Measurements from ENCODE around the gene TESMIN.

Gene TESMIN

GRCh38 chr11:68743539-68743938 lies 7.8 kb downstream of the TESMIN start:
- no peak overlapping the region for H3K27ac ChIP-seq
- TF ChIP-seq, protein P1, sequence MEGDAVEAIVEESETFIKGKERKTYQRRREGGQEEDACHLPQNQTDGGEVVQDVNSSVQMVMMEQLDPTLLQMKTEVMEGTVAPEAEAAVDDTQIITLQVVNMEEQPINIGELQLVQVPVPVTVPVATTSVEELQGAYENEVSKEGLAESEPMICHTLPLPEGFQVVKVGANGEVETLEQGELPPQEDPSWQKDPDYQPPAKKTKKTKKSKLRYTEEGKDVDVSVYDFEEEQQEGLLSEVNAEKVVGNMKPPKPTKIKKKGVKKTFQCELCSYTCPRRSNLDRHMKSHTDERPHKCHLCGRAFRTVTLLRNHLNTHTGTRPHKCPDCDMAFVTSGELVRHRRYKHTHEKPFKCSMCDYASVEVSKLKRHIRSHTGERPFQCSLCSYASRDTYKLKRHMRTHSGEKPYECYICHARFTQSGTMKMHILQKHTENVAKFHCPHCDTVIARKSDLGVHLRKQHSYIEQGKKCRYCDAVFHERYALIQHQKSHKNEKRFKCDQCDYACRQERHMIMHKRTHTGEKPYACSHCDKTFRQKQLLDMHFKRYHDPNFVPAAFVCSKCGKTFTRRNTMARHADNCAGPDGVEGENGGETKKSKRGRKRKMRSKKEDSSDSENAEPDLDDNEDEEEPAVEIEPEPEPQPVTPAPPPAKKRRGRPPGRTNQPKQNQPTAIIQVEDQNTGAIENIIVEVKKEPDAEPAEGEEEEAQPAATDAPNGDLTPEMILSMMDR (conservative IDR thresholded peaks at IDR 0.05; ENCODE audit: low read depth) = no peak
- no peak for DNase-seq (ENCODE audit: low spot score)
- POLR2A ChIA-PET (ENCODE audit: low non-redundant PET) = no interaction called here
- CTCF ChIA-PET = no interaction called here

DNA sequence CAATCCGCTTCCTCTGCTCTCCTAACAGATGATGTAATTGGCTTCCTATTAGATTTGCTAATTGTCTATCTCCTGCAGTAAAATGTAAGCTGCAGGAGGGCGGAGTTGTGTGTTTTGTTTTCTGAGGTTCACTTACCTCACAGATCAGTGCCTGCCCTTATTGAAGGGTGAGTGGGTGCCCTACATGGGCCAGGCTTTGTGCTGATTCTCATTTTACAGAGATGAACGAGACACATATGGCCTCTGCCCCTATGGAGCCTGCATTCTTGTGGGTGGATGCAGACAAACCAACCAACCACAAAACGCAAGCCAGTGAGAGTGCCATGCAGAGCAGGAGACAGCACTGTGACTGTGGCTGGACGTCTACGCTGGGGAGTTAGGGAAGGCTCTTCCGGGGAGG lies 9.9 kb downstream of the TESMIN start:
- DNase-seq (ENCODE audit: low spot score) = no peak
- TF ChIP-seq, protein P1 (conservative IDR thresholded peaks at IDR 0.05; ENCODE audit: low read depth) = no peak
- POLR2A ChIA-PET (ENCODE audit: low non-redundant PET) = no interaction called here
- H3K27ac ChIP-seq = no peak overlapping the region
- CTCF ChIA-PET = no interaction called here

DNA sequence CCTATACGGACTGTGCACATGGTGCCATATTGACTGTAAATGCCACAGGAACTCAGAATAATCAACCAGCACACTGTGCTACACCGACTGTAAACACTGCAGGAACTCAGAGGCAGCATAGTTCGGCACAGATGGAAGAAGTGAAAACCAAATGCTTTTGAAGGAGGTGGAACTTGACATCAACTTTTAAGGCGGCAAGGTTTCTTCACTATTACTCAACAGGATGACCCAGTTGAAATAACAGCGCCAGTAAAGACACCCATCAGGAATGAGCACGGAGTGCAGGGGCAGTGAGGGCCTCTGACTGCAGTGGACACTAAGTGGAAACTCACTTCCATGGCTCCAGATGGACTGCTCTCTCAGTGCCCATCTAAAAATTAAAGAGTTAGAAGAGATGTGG lies 15.7 kb downstream of the TESMIN start:
- ChIA-PET POLR2A (ENCODE audit: low non-redundant PET) (no interaction called here), CTCF (no interaction called here)
- DNase-seq (ENCODE audit: low spot score) = no peak
- TF ChIP-seq, protein P1 (conservative IDR thresholded peaks at IDR 0.05; ENCODE audit: low read depth) = no peak
- no peak overlapping the region for H3K27ac ChIP-seq

GRCh38 chr11:68735125-68735524 lies 16.2 kb downstream of the TESMIN start:
- TF ChIP-seq, protein P1 (conservative IDR thresholded peaks at IDR 0.05; ENCODE audit: low read depth) = no peak
- DNase-seq (ENCODE audit: low spot score) = no peak
- H3K27ac ChIP-seq = no peak overlapping the region
- ChIA-PET CTCF (no interaction called here), POLR2A (ENCODE audit: low non-redundant PET) (no interaction called here)

DNA sequence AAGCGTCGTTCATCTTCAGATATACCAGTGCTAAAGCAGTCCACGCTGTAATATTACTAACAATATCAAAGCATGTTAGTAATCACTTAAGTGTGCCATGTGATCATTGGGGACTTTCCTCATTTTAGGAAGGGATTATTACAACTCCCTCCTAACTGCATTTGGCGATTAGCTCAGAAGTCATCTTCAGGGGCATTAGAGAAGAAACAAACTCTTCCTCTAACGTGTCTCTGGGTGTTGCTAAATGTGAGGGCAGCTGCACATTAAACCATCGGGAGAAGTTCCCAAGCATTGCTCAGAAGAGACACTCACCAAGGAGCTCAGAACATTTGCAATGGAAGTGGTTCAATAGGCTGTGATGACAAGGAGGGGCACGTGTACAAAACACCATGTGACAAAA lies 17.2 kb downstream of the TESMIN start:
- ChIA-PET CTCF (no interaction called here), POLR2A (ENCODE audit: low non-redundant PET) (no interaction called here)
- TF ChIP-seq, protein P1 (conservative IDR thresholded peaks at IDR 0.05; ENCODE audit: low read depth) = no peak
- no peak overlapping the region for H3K27ac ChIP-seq
- no peak for DNase-seq (ENCODE audit: low spot score)

- no peak for DNase-seq (ENCODE audit: low spot score)
- ChIA-PET POLR2A (ENCODE audit: low non-redundant PET) (no interaction called here), CTCF (no interaction called here)
- no peak overlapping the region for H3K27ac ChIP-seq
- TF ChIP-seq, protein P1 (conservative IDR thresholded peaks at IDR 0.05; ENCODE audit: low read depth) = no peak
These were observed 23.5 kb downstream of the TESMIN start for GRCh38 chr11:68727783-68728182.

DNA sequence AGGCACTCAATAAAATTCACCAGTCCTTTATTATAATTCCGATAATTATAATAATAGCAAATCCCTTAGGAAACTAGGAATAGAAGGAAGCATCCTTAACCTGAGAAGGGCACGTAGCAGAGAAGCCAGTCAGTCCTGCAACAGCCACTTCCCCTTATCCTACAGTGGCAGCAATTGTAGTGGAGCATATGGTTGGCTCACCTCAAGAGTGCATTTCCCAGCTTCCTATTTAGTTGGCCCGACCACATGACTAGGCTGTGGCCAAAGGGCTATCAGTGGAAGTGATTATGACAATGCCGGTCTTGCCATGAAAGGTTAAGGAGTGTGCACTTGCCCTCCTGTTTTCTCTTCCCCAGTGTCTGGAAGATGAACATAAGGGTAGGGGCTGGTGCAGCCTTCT lies 27.0 kb downstream of the TESMIN start:
- H3K27ac ChIP-seq = no peak overlapping the region
- CTCF ChIA-PET = no interaction called here
- POLR2A ChIA-PET (ENCODE audit: low non-redundant PET) = no interaction called here
- TF ChIP-seq, protein P1 (conservative IDR thresholded peaks at IDR 0.05; ENCODE audit: low read depth) = no peak
- no peak for DNase-seq (ENCODE audit: low spot score)

All from RWPE1 (cell line).